Sciatic nerve (tissue), 2 donors: ENCODE data around the gene UBE2E1. TPM values are rescaled to one million over a fixed set of nuclear protein-coding genes. Genes with fewer than 3 reads are reported as not detected.
"Not testable (repeated sequence)": the region's sequence is repeated elsewhere in the genome, so short reads cannot be mapped to it uniquely, and the experiment has no call there.

Source experiments
- ATAC-seq: fragments of 200-7000 bp; cut with Tn5 transposase; one replicate; pipeline ENCODE4 v1.9.1; 2020; ENCODE audit warnings: mild to moderate bottlenecking, moderate library complexity
- DNase-seq: peaks from one replicate; pipeline ENCODE4 v3.0.0-alpha.2; 2020; ENCODE audit warnings: low spot score
- intact Hi-C: fragments of 100-400 bp; cut with DNase I; formaldehyde crosslinking; loops from one replicate; pipeline ENCODE4 v1.14.2; 2022
- total RNA-seq: library from RNA; stranded (reverse); fragmentation: NEBNext Ultra II Directional; extraction: Animal tissue kit (Norgen Biotek cat#: 25700); gene quantifications from one replicate; pipeline ENCODE4 v1.2.1, GENCODE V29; 2021
- donor health status: DM: no; HTN: no; CAD: no.
- donor health status: DM: no; HTN: no; CAD: no.

The UBE2E1 gene
- total RNA-seq, 1 donor from 2014 or later: 152 TPM

DNA sequence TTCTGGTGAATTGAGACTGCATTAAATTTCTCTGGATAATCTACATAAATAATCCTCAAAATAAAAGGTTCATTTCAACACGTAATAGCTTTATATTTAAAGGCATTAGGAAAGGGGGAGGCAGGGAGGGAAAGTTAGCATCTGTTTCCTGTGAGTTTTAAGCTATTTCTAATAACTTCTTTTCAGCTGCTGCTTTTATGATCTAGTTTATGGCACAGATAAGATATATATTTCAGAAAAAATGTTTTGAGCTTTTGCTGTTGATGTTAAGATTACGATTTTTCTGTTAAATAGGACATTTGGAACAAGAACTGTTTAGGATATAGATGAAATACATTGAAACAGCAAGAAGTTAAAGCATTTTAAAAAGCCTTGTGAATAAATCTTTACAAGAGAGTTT, 30.0 kb downstream of the UBE2E1 start:
- no peak for ATAC-seq
- intact Hi-C loops: no loop called here
- no peak for DNase-seq

DNA sequence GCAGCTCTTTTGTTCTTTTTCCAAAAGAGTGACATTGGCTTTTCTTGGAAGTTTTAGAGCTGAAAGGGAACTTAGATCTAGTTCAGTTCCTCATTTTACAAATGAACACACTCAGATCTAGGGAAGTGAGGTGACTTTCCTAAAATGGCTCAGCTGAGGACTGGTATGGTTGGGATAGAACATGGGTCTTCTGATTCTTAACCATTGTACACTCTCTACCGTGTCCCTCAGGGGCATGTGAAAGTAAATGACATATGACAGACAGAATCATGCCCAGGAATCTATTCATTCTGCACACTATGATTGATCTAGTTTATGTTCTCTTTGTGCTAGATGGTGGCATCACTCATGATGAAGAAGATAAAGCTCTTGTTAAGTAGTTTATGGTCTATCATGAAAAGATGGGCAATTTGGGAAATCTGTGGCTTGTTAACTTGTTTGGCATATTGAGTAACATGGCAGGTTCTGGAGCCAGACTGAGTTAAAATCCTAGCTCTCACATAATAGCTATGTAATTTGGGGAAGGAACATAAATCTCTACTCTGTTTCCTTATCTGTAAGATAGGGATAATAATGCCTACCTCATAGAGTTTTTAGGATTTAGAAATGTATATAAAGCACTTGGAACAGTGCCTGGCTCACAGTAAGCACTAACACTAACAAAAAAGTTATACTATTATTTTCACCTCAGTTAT, 30.9 kb downstream of the UBE2E1 start:
- intact Hi-C loops: no loop called here
- DNase-seq: no peak
- peak; percentile 42 for ATAC-seq

DNA sequence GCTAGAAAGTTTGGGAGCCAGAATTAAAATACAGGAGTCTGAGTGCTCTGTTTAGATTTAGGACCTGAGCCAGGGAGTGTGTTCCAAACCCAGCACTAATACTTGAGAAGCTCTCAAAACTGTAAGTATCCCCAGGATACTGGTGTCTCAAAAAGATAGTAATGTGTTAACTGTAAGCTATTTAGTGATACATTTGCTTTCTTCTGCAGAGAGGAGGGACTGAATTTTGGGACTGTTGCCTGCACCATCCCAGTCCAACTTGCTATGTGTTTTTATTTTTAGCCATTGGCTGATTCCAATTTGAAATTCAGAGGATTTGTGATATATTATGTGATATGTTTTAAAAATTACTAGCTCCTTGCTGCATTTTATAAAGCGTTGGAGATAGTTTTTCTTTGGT, 31.5 kb downstream of the UBE2E1 start:
- no peak for DNase-seq
- no peak for ATAC-seq

DNA sequence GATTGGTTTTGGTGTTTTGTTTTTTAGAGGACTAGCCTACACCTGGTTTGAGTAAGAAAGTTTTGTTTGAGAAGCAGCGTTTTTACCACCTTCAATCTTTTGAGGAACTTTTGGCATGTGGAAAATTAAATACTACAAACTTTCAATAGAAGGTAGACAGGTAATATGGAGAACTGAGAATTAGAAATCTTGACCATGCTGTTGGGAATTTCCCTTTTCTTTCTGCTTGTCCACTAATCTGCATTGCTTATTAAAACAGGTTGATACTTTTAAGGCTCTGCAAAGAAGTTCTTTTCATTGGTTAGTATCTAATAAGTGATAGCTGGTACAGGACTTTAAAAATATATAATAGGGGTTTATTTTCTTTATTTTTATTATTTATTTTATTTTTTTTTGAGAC, 31.9 kb downstream of the UBE2E1 start:
- no peak for ATAC-seq
- intact Hi-C loops: no loop called here

More for the DNA sequence above, 31.5 kb downstream of the UBE2E1 start:
- intact Hi-C loops: no loop called here

DNA sequence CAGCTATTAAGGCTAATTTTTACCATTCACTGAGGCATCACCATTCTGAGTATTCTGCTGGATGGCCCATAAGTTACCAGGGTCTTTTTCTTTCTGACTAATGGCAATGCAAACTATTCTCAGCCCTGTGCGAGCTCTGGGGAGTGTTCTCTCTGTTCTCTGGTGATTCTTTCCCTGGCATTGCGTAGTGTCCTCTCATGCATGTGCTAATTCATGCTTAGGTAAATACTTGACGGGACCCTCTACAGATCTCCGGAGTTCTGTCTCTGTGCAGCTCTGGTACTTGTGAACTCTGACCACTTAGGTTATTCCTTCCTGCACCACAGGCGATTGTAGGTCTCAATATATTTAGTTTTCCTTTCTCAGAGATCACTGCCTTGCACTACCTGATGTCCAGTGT, 34.8 kb downstream of the UBE2E1 start:
- intact Hi-C loops: no loop called here
- DNase-seq: no peak
- ATAC-seq: no peak

More for the DNA sequence above, 31.9 kb downstream of the UBE2E1 start:
- no peak for DNase-seq

DNA sequence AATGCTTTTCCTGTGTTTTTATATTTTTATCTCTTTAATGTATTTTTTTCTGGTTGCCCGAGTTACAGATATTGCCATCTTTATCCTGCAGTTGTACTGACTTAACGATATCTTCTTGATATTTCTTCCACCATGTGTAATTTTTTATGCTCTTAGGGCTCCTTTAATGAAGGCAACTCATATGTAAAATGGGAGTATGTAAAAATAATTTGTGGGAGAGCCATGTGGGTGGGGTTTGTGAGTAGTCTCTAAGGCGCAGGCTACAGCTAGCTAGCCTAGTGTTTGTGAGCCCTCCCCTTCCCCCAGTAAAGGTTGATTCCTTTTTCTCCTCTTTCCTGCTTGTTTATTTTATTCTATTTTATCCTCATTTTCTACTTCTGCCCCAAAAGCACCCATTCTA, 38.1 kb downstream of the UBE2E1 start:
- DNase-seq: no peak
- intact Hi-C loops: no loop called here
- ATAC-seq: no peak

DNA sequence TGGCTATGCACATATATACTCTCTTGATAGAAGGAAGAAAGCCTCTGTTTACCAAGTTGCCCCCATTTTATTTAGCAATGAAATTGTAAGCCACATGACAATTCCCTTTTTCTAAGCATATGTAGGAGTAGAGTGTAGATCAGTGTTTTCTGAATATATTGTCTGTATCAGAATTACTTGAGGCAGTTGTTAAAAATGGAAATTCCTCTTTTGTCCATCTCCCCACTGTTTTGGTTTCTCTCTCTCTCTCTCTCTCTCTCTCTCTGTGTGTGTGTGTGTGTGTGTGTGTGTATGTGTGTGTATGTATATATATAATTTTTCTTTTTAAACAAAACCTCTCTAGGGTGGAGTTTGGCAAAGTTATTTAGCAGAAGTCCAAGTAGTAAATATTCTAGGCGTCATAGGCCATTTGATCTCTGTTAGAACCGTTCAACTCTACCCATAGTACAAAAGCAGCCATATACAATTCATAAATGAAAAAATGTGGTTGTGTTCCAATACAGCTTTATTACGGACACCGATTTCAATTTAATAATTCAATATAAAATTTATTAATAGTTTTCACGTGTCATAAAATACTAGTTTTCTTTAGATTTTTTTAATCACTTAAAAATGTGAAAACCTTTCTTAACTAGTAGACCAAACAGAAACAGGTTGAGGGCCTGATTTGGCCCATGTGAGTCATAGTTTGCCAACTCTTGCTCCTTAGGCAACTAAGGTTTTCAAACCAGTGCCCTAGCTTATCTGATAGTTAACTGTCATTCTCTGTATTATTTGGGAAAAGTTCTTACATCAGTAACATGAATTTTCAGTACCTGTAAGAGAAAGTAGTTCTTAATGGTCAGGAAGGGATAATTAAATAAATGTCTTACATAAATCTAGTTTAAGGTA, 39.8 kb downstream of the UBE2E1 start:
- DNase-seq: no peak
- intact Hi-C loops: no loop called here
- ATAC-seq: no peak

DNA sequence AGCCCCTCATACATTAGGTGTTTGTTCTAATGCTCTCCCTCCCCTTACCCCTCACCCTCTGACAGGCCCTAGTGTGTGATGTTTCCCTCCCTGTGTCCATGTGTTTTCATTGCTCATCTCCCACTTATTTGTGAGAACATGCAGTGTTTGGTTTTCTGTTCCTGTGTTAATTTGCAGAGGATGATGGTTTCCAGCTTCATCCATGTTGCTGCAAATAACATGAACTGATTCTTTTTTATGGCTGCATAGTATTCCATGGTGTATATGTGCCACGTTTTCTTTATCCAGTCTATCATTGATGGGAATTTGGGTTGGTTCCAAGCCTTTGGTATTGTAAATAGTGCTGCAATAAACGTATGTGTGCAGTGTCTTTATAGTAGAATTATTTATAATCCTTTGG, 43.7 kb downstream of the UBE2E1 start:
- intact Hi-C loops, ATAC-seq, DNase-seq: not testable (repeated sequence)

DNA sequence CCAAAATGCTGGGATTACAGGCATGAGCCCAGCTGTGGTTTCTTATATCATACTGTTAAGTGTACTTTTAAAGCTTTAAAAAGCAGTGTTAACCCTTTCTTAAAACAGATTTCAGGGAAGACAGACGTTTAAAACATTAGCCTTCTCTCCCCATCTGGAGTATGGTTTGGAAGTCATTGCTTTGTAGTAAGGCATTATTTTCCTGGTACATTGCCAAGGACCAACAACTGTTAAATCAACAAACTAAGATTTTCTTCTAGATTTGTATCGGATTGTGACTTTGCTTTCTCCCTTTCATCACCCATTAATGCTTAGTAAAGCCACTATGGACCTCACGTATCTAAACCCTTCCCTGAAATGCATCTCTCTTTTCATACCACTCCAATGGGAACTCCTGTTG, 50.5 kb downstream of the UBE2E1 start:
- DNase-seq (no peak), ATAC-seq (no peak)
- intact Hi-C loops: no loop called here

DNA sequence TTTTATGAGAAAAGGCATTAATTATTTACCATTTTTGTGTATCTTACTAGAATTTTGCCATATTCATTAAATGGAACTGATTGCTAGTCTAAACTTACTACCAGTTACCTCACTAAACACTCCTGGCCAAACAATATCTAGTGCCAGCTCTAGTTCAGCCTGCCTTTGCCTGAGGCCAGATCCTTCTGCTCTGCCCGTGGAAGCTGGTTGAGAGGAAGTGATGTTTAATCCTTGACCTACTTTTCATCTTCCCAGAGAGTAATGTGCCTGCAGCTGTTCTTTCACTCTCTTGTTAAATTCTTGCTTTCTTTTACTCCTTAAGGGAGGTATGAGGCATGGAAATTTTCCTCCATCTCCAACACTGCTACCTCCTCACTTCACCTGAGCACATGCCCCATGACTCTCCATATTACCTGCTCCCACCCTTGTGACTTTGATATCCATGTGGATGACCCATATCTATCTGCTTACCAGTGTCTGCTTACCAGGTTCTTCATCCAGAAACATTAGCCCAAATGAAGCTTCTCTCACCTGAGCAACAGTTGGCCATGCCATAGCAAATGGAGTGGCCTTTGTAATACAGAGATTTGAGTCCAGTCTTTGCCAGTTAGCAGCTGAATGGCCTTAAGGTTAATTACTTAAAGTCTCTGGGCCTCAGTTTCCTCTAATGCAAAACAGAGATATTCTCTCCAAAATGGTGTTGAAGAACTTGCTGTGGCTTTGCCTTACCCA, 53.4 kb downstream of the UBE2E1 start:
- ATAC-seq (peak; percentile 72), DNase-seq (no peak)
- intact Hi-C loops: no loop called here

DNA sequence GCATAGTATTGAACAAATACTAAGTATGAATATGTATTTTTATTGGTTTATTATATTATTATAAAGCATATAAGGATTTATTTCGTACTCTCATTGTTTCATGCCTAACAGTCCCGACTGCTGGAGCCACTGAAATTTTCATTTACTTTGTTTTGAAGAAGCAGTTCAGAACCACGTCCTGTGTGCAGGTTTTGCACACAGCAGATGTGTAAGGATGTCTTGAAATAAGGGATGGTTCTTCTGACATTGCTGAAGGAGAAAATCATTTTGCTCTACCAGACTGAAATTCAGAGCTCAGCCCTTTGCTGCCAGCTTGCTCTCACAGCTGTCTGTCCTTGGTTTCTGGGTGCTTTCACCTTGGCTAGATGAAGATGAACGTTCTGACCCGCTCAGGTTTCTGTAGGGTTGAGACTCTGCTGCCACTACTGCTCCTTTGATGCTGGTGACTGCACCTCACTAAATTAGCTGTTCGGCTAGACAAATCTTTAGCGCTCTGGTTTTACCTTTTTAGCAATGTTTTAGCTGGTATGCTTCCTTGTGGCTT, 54.2 kb downstream of the UBE2E1 start:
- no peak for ATAC-seq
- no peak for DNase-seq
- intact Hi-C loops: no loop called here

DNA sequence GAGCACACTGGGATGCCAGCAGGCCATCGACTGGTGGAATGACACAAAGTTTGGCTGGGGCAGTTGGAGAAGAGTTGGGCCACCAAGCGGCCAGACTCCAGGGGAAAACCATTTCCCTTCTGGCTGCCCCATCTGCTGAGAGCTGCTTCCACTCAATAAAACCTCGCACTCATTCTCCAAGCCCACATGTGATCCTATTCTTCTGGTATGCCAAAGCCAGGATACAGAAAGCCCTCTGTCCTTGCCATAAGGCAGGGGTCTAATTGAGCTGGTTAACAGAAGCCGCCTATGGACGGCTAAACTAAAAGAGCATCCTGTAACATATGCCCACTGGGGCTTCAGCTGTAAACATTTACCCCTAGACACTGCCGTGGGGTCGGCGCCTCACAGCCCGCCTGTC, 55.9 kb downstream of the UBE2E1 start:
- DNase-seq (no peak), ATAC-seq (no peak)
- intact Hi-C loops: no loop called here

DNA sequence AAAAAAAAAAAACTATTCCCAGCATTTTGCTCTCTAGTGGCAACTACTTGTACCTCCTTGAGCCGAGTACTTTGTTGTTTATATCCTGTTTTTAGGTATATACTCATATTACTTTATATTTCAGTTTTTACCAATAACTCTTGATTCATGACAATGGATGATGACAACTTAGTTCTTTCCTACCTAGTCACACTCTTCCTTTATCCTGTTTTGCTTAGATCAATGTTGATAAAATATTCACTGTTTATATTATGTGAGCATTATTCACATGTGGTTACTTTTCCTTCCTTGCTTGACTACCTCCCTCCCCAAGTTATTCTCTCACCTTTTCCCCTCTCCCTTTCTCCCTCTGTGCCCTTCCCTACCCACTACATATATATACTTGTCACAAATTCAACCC, 57.3 kb downstream of the UBE2E1 start:
- no peak for DNase-seq
- no peak for ATAC-seq
- intact Hi-C loops: no loop called here

DNA sequence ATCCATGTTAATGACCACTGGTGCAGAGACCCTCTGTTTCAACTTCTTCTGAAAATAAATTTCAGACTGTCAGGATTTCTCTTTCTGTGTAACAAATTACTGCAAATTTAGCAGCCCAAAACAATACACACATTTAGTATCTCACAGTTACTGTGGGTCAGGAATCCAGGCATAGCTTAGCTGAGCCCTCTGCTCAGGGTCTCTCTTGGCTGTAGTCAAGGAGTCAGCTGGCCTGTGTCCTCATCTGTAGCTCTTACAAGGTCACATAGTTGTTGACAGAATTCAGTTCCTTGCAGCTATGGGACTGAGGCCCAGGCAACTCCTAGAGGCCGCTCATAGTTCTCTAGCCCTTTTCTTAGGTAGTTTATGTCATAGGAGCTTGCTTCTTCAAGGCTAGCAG, 59.2 kb downstream of the UBE2E1 start:
- ATAC-seq (peak; percentile 58), DNase-seq (no peak)
- intact Hi-C loops: no loop called here

DNA sequence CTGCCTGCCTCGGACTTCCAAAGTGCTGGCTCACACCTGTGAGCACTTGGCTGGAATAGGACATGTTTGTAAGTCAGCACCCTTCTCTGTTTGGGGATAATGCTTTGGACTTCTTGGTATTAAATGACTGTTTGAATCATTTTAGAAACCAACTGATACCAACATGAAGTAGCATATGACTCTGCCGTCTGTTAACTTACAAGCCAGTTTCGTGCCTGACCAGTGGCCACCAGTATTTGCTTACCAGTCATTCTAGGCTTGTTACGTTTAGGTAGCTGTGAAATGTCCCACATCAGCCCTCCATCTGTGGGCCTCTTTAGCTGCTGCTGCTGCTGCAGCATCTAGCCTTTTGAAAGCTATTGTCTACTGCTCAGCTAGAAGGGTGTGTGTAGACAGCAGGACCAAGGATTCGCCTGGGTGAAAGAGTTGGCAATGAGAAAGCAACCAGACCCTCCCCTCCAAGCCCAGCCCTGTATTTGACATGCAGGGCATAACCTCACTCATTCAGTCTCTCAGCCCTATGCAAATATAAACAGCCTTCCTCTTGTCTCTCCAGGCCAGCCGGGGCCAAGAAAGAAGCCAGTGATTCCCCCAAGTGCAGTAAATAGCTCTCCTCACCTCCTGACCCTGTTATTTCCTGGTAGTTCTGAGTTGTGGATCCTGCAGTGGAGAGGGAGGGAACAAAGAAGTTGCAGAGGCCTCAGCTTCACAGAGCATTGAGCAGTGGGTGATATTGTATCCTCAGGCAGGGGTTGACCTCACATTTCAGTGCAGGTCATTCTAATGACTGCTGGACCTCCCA, 60.0 kb downstream of the UBE2E1 start:
- ATAC-seq: peak; percentile 93
- intact Hi-C loops: no loop called here
- DNase-seq: no peak

DNA sequence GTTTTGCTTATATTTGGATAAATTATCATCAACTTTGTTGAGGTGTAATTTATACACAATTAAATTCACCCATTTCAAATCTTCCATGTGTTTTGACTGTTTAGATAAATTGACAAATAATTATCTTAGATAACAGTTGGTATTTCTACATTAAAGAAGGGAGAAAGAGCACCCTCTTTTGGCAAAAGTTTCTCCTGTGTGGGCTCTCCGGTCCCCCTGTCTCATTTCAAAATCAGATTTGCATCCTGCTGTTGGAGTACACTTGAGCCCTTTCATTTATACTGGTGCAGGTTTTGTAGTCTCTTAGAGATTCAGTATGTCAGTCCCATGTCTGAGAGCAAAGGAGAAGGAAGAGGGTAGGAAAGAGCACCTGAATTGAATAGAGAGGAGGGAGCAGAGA, 61.6 kb downstream of the UBE2E1 start:
- ATAC-seq: no peak
- intact Hi-C loops: no loop called here
- no peak for DNase-seq

DNA sequence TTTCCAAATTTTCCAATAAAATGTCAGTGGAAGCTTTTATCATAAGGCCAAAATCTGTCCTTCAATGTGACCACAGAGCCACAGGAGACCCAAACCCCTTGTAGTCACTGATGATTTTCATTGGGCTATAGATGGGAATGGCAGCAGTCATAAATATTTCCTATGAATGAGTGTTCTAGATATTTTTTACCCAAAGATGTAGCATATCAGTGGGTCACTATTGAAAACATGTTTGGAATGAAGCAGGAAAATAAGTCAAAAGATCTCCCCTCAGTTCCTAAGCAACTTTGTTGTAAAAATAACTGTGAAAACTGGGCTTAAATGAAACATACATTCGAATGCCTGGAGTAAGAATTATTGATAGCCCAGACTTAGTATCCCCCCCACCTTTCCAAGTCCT, 62.1 kb downstream of the UBE2E1 start:
- no peak for DNase-seq
- intact Hi-C loops: no loop called here

DNA sequence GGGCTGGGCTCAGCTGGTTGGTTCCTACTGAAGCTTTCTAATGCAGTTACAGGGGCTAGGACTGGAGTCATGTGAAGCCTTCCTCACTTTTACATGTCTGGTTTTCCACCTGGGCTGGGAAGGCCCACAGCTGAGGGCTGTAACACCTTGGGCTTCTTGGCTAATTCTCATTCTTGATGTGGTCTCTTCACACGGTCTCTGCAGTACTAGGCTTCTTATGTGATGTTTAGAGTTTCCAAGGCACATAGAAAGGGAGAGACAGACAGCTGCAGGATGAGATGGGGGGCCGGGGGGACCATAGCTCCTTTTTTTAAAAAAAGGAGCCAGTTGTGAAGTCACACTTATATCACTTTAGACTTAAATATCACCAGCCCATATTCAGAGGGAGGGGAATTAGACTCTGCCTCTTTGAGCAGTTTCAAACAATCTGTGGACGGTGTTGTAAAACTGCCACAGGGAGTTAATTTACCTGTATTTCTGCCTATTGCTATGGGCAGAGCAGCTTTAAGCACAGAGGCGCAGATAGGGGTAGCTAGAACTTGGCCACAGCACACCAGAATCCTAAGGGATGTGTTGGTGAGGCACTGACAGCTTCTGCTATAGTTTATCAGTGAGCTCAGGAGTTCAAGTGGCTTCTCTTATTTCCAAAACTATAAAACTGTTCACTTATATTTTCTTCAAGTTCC, 64.4 kb downstream of the UBE2E1 start:
- ATAC-seq (no peak), DNase-seq (no peak)
- intact Hi-C loops: no loop called here

More for the DNA sequence above, 62.1 kb downstream of the UBE2E1 start:
- no peak for ATAC-seq
